ENCODE measurements around the gene ZDHHC8. TPM values are rescaled to one million over a fixed set of nuclear protein-coding genes. Genes with fewer than 3 reads are reported as not detected.

ZDHHC8 gene
- total RNA-seq, 1 experiment from 2014 or later = 51.7 TPM

- H2AFZ ChIP-seq (ENCODE audit: low read length) = no peak overlapping the region
- no peak overlapping the region for H2BK12ac ChIP-seq (ENCODE audit: insufficient read length, low read depth, low read length)
- no peaks in the 10 kb centered on the region; the same call in 1 of the 2 replicates for H3K27me3 ChIP-seq (ENCODE audit: insufficient read depth, low read length)
- Mint-ChIP-seq H3K4me3 (no peak overlapping the region), H3K27ac (peak overlapping the region in 1 of 3 experiments; percentile 83; a peak in 2 of 7 replicates), H3K4me1 (peaks cover 19 to 22% of the 10 kb centered on the region in 2 experiments), H3K36me3 (ENCODE audit: insufficient read depth in 1 of 3, low read depth in 3 of 3) (peaks cover 55 to 96% (median 95%) of the 10 kb centered on the region in 3 experiments), H3K9me3 (no peaks in the 10 kb centered on the region), H3K27me3 (ENCODE audit: low read depth) (no peaks in the 10 kb centered on the region; the same call in 1 of the 2 replicates)
- no peaks in the 10 kb centered on the region for H3K9me3 ChIP-seq (ENCODE audit: control insufficient read depth, low read depth, low read length)
- no peak overlapping the region for H3K23ac ChIP-seq (ENCODE audit: insufficient read length, low read depth, low read length)
- 0 out of 2 replicates have a peak, but pooled peaks cover 2% of the 10 kb centered on the region for H3K79me2 ChIP-seq (ENCODE audit: insufficient read depth, low read length)
- no peak overlapping the region for H3K56ac ChIP-seq (ENCODE audit: insufficient read length, low read depth, low read length)
- no peak overlapping the region for H2BK20ac ChIP-seq (ENCODE audit: low read depth, low read length, poor library complexity, severe bottlenecking)
- no peak overlapping the region for H3K9ac ChIP-seq (ENCODE audit: extremely low read depth, insufficient read length, low read length)
- no peak overlapping the region for H3K4ac ChIP-seq (ENCODE audit: low read depth, low read length)
- no peak overlapping the region for H2AK5ac ChIP-seq (ENCODE audit: insufficient read length, low read length)
- H3K4me1 ChIP-seq (ENCODE audit: insufficient read depth, low read length) = peaks cover 2% of the 10 kb centered on the region; the same call in 1 of the 2 replicates
- H3K27ac ChIP-seq (ENCODE audit: insufficient read length, low read depth, low read length) = no peak overlapping the region
- TF ChIP-seq CTCF (conservative IDR thresholded peaks at IDR 0.05) = no peak
- H3K4me2 ChIP-seq (ENCODE audit: insufficient read depth, insufficient read length, low read length) = no peak overlapping the region
- H3K79me1 ChIP-seq (ENCODE audit: insufficient read depth, low read depth, low read length, poor library complexity, severe bottlenecking) = peaks cover 2% of the 10 kb centered on the region
- no peak for DNase-seq
- no peak overlapping the region for H3K14ac ChIP-seq (ENCODE audit: insufficient read depth, low read length)
- no peak overlapping the region for H4K5ac ChIP-seq (ENCODE audit: insufficient read length, low read depth, low read length)
- H4K8ac ChIP-seq (replicated peaks; ENCODE audit: insufficient read length, low read depth, low read length) = no peak overlapping the region
- H2BK120ac ChIP-seq (ENCODE audit: low read depth, low read length, poor library complexity, severe bottlenecking) = no peak overlapping the region
- no peak overlapping the region for H3T11ph ChIP-seq (ENCODE audit: low read length)
- no peak overlapping the region for H4K91ac ChIP-seq (ENCODE audit: insufficient read length, low read depth, low read length)
- no peak overlapping the region for H2BK5ac ChIP-seq (ENCODE audit: insufficient read length, low read length)
- WGBS (ENCODE audit: extremely low coverage, insufficient read length, low lambda C conversion rate) = no CpG with 5 or more reads among the region's 6 CpGs
- H3K23me2 ChIP-seq (ENCODE audit: insufficient read length, low read depth, low read length, poor library complexity, severe bottlenecking) = no peaks in the 10 kb centered on the region
- no peak overlapping the region for H3K18ac ChIP-seq (ENCODE audit: insufficient read length, low read depth, low read length)
- H4K20me1 ChIP-seq (ENCODE audit: control insufficient read depth, insufficient read depth, insufficient read length) = no peaks in the 10 kb centered on the region
- no peak overlapping the region for H2BK15ac ChIP-seq (ENCODE audit: low read depth, low read length)
Measured at GRCh38 chr22:20099099-20099711, 32.4 kb upstream of the ZDHHC8 start.
